Embryonic facial prominence (tissue), 1 donor: ENCODE results near the gene PAK1.
A peak's percentile ranks its signal among the peaks of the same experiment; 100 is the strongest.

Experiments used
- DNase-seq: peaks from one replicate; pipeline ENCODE4 v3.0.0-alpha.2; 2016; ENCODE audit errors: extremely low spot score

PAK1 gene

GRCh38 chr11:77436969-77437368, 36.9 kb downstream of the PAK1 start:
- no peak for DNase-seq

- DNase-seq: no peak
Measured at GRCh38 chr11:77436506-77436905, 37.4 kb downstream of the PAK1 start.

GRCh38 chr11:77435972-77436371, 37.9 kb downstream of the PAK1 start:
- DNase-seq: no peak

GRCh38 chr11:77431813-77432212, 42.1 kb downstream of the PAK1 start:
- no peak for DNase-seq

GRCh38 chr11:77428598-77428997, 45.3 kb downstream of the PAK1 start:
- no peak for DNase-seq

GRCh38 chr11:77425346-77425745, 48.5 kb downstream of the PAK1 start:
- DNase-seq: no peak

- no peak for DNase-seq
Measured at GRCh38 chr11:77424644-77425043, 49.2 kb downstream of the PAK1 start.

GRCh38 chr11:77423624-77424023, 50.3 kb downstream of the PAK1 start:
- DNase-seq: no peak

- DNase-seq: no peak
Measured at GRCh38 chr11:77422687-77423086, 51.2 kb downstream of the PAK1 start.

GRCh38 chr11:77421041-77421723, 52.7 kb downstream of the PAK1 start:
- DNase-seq: no peak

- DNase-seq: no peak
Measured at GRCh38 chr11:77418971-77419597, 54.8 kb downstream of the PAK1 start.

- no peak for DNase-seq
Measured at GRCh38 chr11:77418155-77418970, 55.5 kb downstream of the PAK1 start.

- no peak for DNase-seq
Measured at GRCh38 chr11:77416357-77416756, 57.5 kb downstream of the PAK1 start.

GRCh38 chr11:77413850-77414460, 59.9 kb downstream of the PAK1 start:
- no peak for DNase-seq

- no peak for DNase-seq
Measured at GRCh38 chr11:77412814-77413213, 61.1 kb downstream of the PAK1 start.

- peak; percentile 61 for DNase-seq
Measured at GRCh38 chr11:77411717-77412441, 62.0 kb downstream of the PAK1 start.

GRCh38 chr11:77411137-77411707, 62.7 kb downstream of the PAK1 start:
- DNase-seq: no peak

GRCh38 chr11:77410076-77410827, 63.6 kb downstream of the PAK1 start:
- no peak for DNase-seq

GRCh38 chr11:77409046-77409445, 64.8 kb downstream of the PAK1 start:
- no peak for DNase-seq

GRCh38 chr11:77407613-77408012, 66.3 kb downstream of the PAK1 start:
- DNase-seq: no peak

GRCh38 chr11:77406396-77406795, 67.5 kb downstream of the PAK1 start:
- DNase-seq: no peak
